Activated T-helper 2 cell treated with anti-CD3 and anti-CD28 coated beads, Interferon-gamma antibody, Interleukin-2, Interleukin-4, amounts not matched to agents 10 μg/mL and 5 μg/mL and 100 μg/mL, durations not matched to agents 14 hours and 24 hours and 36 hours (primary cell): Measurements from ENCODE around the gene ALDH7A1. TPM values are rescaled to one million over a fixed set of nuclear protein-coding genes. Genes with fewer than 3 reads are reported as not detected.
A peak's percentile ranks its signal among the peaks of the same experiment; 100 is the strongest.
"Not testable (repeated sequence)": the region's sequence is repeated elsewhere in the genome, so short reads cannot be mapped to it uniquely, and the experiment has no call there.

Source experiments
- DNase-seq: peaks from one replicate; pipeline ENCODE4 v3.0.0; 2021; ENCODE audit warnings: low spot score
- H3K27ac Mint-ChIP-seq: one replicate; pipeline ENCODE4 v1.8.0; 2021; ENCODE audit warnings: mixed read lengths
- H3K27me3 Mint-ChIP-seq: one replicate; pipeline ENCODE4 v1.8.0; 2021; ENCODE audit warnings: low read depth, mixed read lengths
- H3K36me3 Mint-ChIP-seq: one replicate; pipeline ENCODE4 v1.8.0; 2021; ENCODE audit warnings: low read depth, mixed read lengths
- H3K4me1 Mint-ChIP-seq: one replicate; pipeline ENCODE4 v1.8.0; 2021; ENCODE audit warnings: low read depth, mixed read lengths
- H3K4me3 Mint-ChIP-seq: one replicate; pipeline ENCODE4 v1.8.0; 2021; ENCODE audit warnings: low read depth, mild to moderate bottlenecking, moderate library complexity, mixed read lengths
- H3K9me3 Mint-ChIP-seq: one replicate; pipeline ENCODE4 v1.8.0; 2021; ENCODE audit warnings: mixed read lengths
- intact Hi-C: fragments of 100-400 bp; cut with micrococcal nuclease; formaldehyde crosslinking; loops from one replicate; pipeline ENCODE4 v1.15.1; 2023
- total RNA-seq: library from RNA; stranded (reverse); gene quantifications from 2 replicates; pipeline ENCODE4 v1.2.3, GENCODE V29; 2022

Gene ALDH7A1
- total RNA-seq, 1 donor from 2014 or later, result 3.1 TPM

- intact Hi-C loops, result no loop called here
- no peaks in the 10 kb centered on the region for H3K27me3 Mint-ChIP-seq
- peaks cover 13% of the 10 kb centered on the region for H3K4me1 Mint-ChIP-seq
- no peak for DNase-seq
- H3K4me3 Mint-ChIP-seq, result no peak overlapping the region
- H3K36me3 Mint-ChIP-seq, result peaks cover 60% of the 10 kb centered on the region
- no peaks in the 10 kb centered on the region for H3K9me3 Mint-ChIP-seq
- no peak overlapping the region for H3K27ac Mint-ChIP-seq
These were observed 15.6 kb upstream of the ALDH7A1 start for GRCh38 chr5:126610616-126611015.

- Mint-ChIP-seq H3K36me3 (peaks cover 64% of the 10 kb centered on the region), H3K4me1 (peaks cover 14% of the 10 kb centered on the region), H3K4me3 (no peak overlapping the region), H3K9me3 (no peaks in the 10 kb centered on the region), H3K27ac (no peak overlapping the region), H3K27me3 (no peaks in the 10 kb centered on the region)
- intact Hi-C loops, result no loop called here
- DNase-seq, result no peak
These were observed 15.1 kb upstream of the ALDH7A1 start for GRCh38 chr5:126610160-126610559.

- no peak overlapping the region for H3K27ac Mint-ChIP-seq
- H3K36me3 Mint-ChIP-seq, result peaks cover 56% of the 10 kb centered on the region
- H3K4me3 Mint-ChIP-seq, result peak overlapping the region; percentile 10
These were observed 10.5 kb upstream of the ALDH7A1 start for GRCh38 chr5:126605525-126605924.

GRCh38 chr5:126603402-126603991, 8.5 kb upstream of the ALDH7A1 start:
- H3K27ac Mint-ChIP-seq, result no peak overlapping the region
- no peaks in the 10 kb centered on the region for H3K27me3 Mint-ChIP-seq
- no peak for DNase-seq
- H3K4me3 Mint-ChIP-seq, result no peak overlapping the region
- peaks cover 46% of the 10 kb centered on the region for H3K36me3 Mint-ChIP-seq
- no peaks in the 10 kb centered on the region for H3K9me3 Mint-ChIP-seq
- H3K4me1 Mint-ChIP-seq, result peaks cover 28% of the 10 kb centered on the region
- intact Hi-C loops, result loop anchor here (5.0 kb wide), 1 partner anchor 144 kb away; no protein-coding TSS in a partner anchor

More at GRCh38 chr5:126605525-126605924, 10.5 kb upstream of the ALDH7A1 start:
- intact Hi-C loops, result no loop called here
- DNase-seq, result no peak
- H3K27me3 Mint-ChIP-seq, result no peaks in the 10 kb centered on the region
- peaks cover 26% of the 10 kb centered on the region for H3K4me1 Mint-ChIP-seq
- no peaks in the 10 kb centered on the region for H3K9me3 Mint-ChIP-seq

- Mint-ChIP-seq H3K4me1 (peaks cover 22% of the 10 kb centered on the region), H3K27me3 (peaks cover 2% of the 10 kb centered on the region), H3K9me3 (no peaks in the 10 kb centered on the region), H3K4me3 (peak within 1 kb of the TSS; percentile 94), H3K27ac (peak within 1 kb of the TSS; percentile 95), H3K36me3 (peaks cover 28% of the 10 kb centered on the region)
- peak; percentile 64 for DNase-seq
- intact Hi-C loops, result loop anchor here (1.0 to 5.0 kb wide), 5 partner anchors 62 to 262 kb away; no protein-coding TSS in a partner anchor
These were observed 5.9 kb upstream of the ALDH7A1 start, which contains the start of gene PHAX for GRCh38 chr5:126600631-126601511. Gene PHAX, plus strand, starts transcription at chr5:126600947. Its CDS starts 16 bp downstream, at chr5:126600963.

GRCh38 chr5:126599971-126600630, 5.1 kb upstream of the ALDH7A1 start:
- DNase-seq, result not testable (repeated sequence)
- peak overlapping the region; percentile 76 for H3K27ac Mint-ChIP-seq

GRCh38 chr5:126599499-126599898, 4.5 kb upstream of the ALDH7A1 start:
- Mint-ChIP-seq H3K27ac (no peak overlapping the region), H3K27me3 (peaks cover 11% of the 10 kb centered on the region), H3K36me3 (peaks cover 18% of the 10 kb centered on the region), H3K9me3 (no peaks in the 10 kb centered on the region), H3K4me1 (peaks cover 22% of the 10 kb centered on the region), H3K4me3 (no peak overlapping the region)
- intact Hi-C loops, result no loop called here
- DNase-seq, result no peak

More at GRCh38 chr5:126599971-126600630, 5.1 kb upstream of the ALDH7A1 start:
- not testable (repeated sequence) for H3K9me3 Mint-ChIP-seq, H3K27me3 Mint-ChIP-seq
- intact Hi-C loops, result loop anchor here (2.0 to 5.0 kb wide), 3 partner anchors 61 to 149 kb away; no protein-coding TSS in a partner anchor
- peaks cover 20% of the 10 kb centered on the region for H3K4me1 Mint-ChIP-seq
- H3K36me3 Mint-ChIP-seq, result peaks cover 20% of the 10 kb centered on the region
- peak overlapping the region; percentile 94 for H3K4me3 Mint-ChIP-seq

GRCh38 chr5:126597156-126597555, 2.1 kb upstream of the ALDH7A1 start:
- intact Hi-C loops, result no loop called here
- Mint-ChIP-seq H3K4me3 (no peak overlapping the region), H3K9me3 (no peaks in the 10 kb centered on the region), H3K4me1 (peaks cover 12% of the 10 kb centered on the region), H3K27ac (no peak overlapping the region), H3K27me3 (peaks cover 26% of the 10 kb centered on the region), H3K36me3 (peaks cover 3% of the 10 kb centered on the region)
- DNase-seq, result no peak

GRCh38 chr5:126595486-126596083, 566 bp upstream of the ALDH7A1 start:
- Mint-ChIP-seq H3K27me3 (peaks cover 26% of the 10 kb centered on the region), H3K4me1 (peaks cover 11% of the 10 kb centered on the region), H3K27ac (no peak overlapping the region), H3K4me3 (peak overlapping the region; percentile 78), H3K36me3 (no peaks in the 10 kb centered on the region), H3K9me3 (no peaks in the 10 kb centered on the region)
- intact Hi-C loops, result no loop called here
- DNase-seq, result no peak

GRCh38 chr5:126591549-126591948, 3.5 kb downstream of the ALDH7A1 start:
- Mint-ChIP-seq H3K4me1 (peaks cover 9% of the 10 kb centered on the region), H3K36me3 (no peaks in the 10 kb centered on the region), H3K27ac (no peak overlapping the region), H3K9me3 (no peaks in the 10 kb centered on the region), H3K4me3 (no peak overlapping the region), H3K27me3 (peaks cover 24% of the 10 kb centered on the region)
- DNase-seq, result no peak
- intact Hi-C loops, result no loop called here

- intact Hi-C loops, result no loop called here
- peaks cover 17% of the 10 kb centered on the region for H3K27me3 Mint-ChIP-seq
- no peak overlapping the region for H3K27ac Mint-ChIP-seq
- no peak for DNase-seq
- H3K4me1 Mint-ChIP-seq, result peaks cover 4% of the 10 kb centered on the region
- no peaks in the 10 kb centered on the region for H3K9me3 Mint-ChIP-seq
- no peaks in the 10 kb centered on the region for H3K36me3 Mint-ChIP-seq
- H3K4me3 Mint-ChIP-seq, result no peak overlapping the region
These were observed 5.3 kb downstream of the ALDH7A1 start for GRCh38 chr5:126589536-126590297.
